GM12878 (cell line): ENCODE results near the gene CSNK1G3. TPM values are rescaled to one million over a fixed set of nuclear protein-coding genes. Genes with fewer than 3 reads are reported as not detected.

Experiments used
- ATAC-seq: fragments of 200-7000 bp; cut with Tn5 transposase; 3 replicates; pipeline ENCODE4 v1.9.1; 2020; ENCODE audit warnings: mild to moderate bottlenecking, moderate library complexity
- BruUV-seq: library from RNA; stranded (reverse); fragments of 400-500 nt; replicated peaks from 2 replicates; lab custom pipeline; 2021; lab: Mats Ljungman, UMichigan
- CTCF ChIA-PET: fragments of 300-600 bp; sonication (Branson Sonifier 250); formaldehyde crosslinking; extraction: SDS; loops from one replicate; lab custom pipeline; 2021; ENCODE audit warnings: inconsistent platforms; lab: Yijun Ruan, JAX
- POLR2A ChIA-PET: fragments of 350-600 bp; formaldehyde crosslinking; extraction: SDS; loops from one replicate; lab custom pipeline; 2021; ENCODE audit warnings: inconsistent platforms; lab: Charles Lee
- RAD21 ChIA-PET: fragments of 300-600 bp; sonication (Branson Sonifier 250); formaldehyde crosslinking; loops from one replicate; lab custom pipeline; 2023; ENCODE audit warnings: antibody characterized with exemption; ENCODE audit not compliant: unreplicated experiment; lab: Charles Lee
- SMC1A ChIA-PET: fragments of 300-600 bp; sonication (Branson Sonifier 250); formaldehyde crosslinking; loops from one replicate; lab custom pipeline; 2023; ENCODE audit not compliant: unreplicated experiment, uncharacterized antibody; lab: Charles Lee
- DNase-seq: peaks from one replicate; pipeline ENCODE4 v3.0.0-alpha.2; 2011; ENCODE audit warnings: low read depth, low spot score
- FAIRE-seq: peaks from 3 replicates; lab custom pipeline; 2011; peaks lifted over from hg19 to GRCh38; lab: Jason Lieb, UNC
- H2AFZ ChIP-seq: 2 replicates; pipeline ENCODE4 v1.6.0; 2011; ENCODE audit warnings: low read depth, low read length, control low read depth; ENCODE audit not compliant: control insufficient read depth
- H3K27ac ChIP-seq: 2 replicates; pipeline ENCODE4 v1.5.1; 2011; ENCODE audit warnings: control low read depth; ENCODE audit not compliant: control insufficient read depth, insufficient read depth
- H3K27me3 ChIP-seq, 2 experiments: replicated peaks in 1 of 2; 2 replicates each; pipeline versions ENCODE4 v1.6.0 to v1.6.1; 2011; ENCODE audit warnings: low read length in 1 of 2; ENCODE audit not compliant: control insufficient read depth in 2 of 2, insufficient read depth in 2 of 2
- H3K36me3 ChIP-seq, 2 experiments: 2 replicates each; pipeline ENCODE4 v1.5.1; 2011; ENCODE audit warnings: low read length in 1 of 2; ENCODE audit not compliant: control insufficient read depth in 2 of 2, insufficient read depth in 2 of 2
- H3K4me1 ChIP-seq: 2 replicates; pipeline ENCODE4 v1.6.1; 2011; ENCODE audit warnings: mild to moderate bottlenecking, low read length, moderate library complexity, mixed read lengths; ENCODE audit not compliant: control insufficient read depth, insufficient read depth
- H3K4me2 ChIP-seq: 2 replicates; pipeline ENCODE4 v1.6.0; 2011; ENCODE audit warnings: control low read depth; ENCODE audit not compliant: control insufficient read depth, insufficient read depth
- H3K4me3 ChIP-seq: fragments of 200-600 bp; sonication (generic); 2 replicates; pipeline ENCODE4 v1.5.1; 2016
- H3K79me2 ChIP-seq: 2 replicates; pipeline ENCODE4 v1.6.0; 2011; ENCODE audit warnings: low read length; ENCODE audit not compliant: control insufficient read depth, insufficient read depth
- H3K9ac ChIP-seq: 2 replicates; pipeline ENCODE4 v1.8.0; 2011; ENCODE audit warnings: low read length, control low read depth, mixed read lengths; ENCODE audit not compliant: control insufficient read depth, insufficient read depth
- H3K9me3 ChIP-seq: replicated peaks from 3 replicates; pipeline ENCODE4 v1.5.1; 2011; ENCODE audit warnings: mild to moderate bottlenecking, low read length; ENCODE audit not compliant: control insufficient read depth, insufficient read depth
- H4K20me1 ChIP-seq: 2 replicates; pipeline ENCODE4 v1.6.0; 2011; ENCODE audit not compliant: control insufficient read depth, insufficient read depth
- ASH2L ChIP-seq: fragments of 300-600, 200-600 bp; sonication (generic); IDR thresholded peaks from 2 replicates; pipeline ENCODE4 v1.6.1; 2017; ENCODE audit warnings: low read depth, mild to moderate bottlenecking, borderline replicate concordance
- KDM1A ChIP-seq: fragments of 200-600 bp; sonication (generic); IDR thresholded peaks from 2 replicates; pipeline ENCODE4 v1.6.1; 2016; ENCODE audit warnings: borderline replicate concordance
- MYB ChIP-seq: fragments of 150-350 bp; IDR thresholded peaks from 2 replicates; pipeline ENCODE4 v1.6.1; 2014; ENCODE audit warnings: mild to moderate bottlenecking, low read depth, low read length, borderline replicate concordance
- NR2F1 ChIP-seq: fragments of 450-650 bp; conservative IDR thresholded peaks from 2 replicates; pipeline ENCODE4 v1.6.1; 2017; ENCODE audit warnings: mild to moderate bottlenecking
- PBX3 ChIP-seq: IDR thresholded peaks from 2 replicates; pipeline ENCODE4 v1.6.1; 2011; ENCODE audit warnings: mild to moderate bottlenecking, low read depth, low read length, moderate library complexity; ENCODE audit not compliant: insufficient replicate concordance
- PKNOX1 ChIP-seq: fragments of 450-650 bp; IDR thresholded peaks from 2 replicates; pipeline ENCODE4 v1.6.1; 2016; ENCODE audit warnings: mild to moderate bottlenecking
- SMAD1 ChIP-seq: fragments of 450-650 bp; IDR thresholded peaks from 2 replicates; pipeline ENCODE4 v1.6.1; 2018; ENCODE audit warnings: mild to moderate bottlenecking, low read depth; ENCODE audit not compliant: partially characterized antibody
- ZNF207 ChIP-seq: fragments of 450-650 bp; IDR thresholded peaks from 2 replicates; pipeline ENCODE4 v1.6.1; 2014; ENCODE audit warnings: antibody characterized with exemption, mild to moderate bottlenecking, borderline replicate concordance
- WGBS: methylation state at CpG from one replicate; pipeline ENCODE4 v1.1.6; 2016; ENCODE audit warnings: low lambda C conversion rate; ENCODE audit not compliant: insufficient replicate concordance, insufficient coverage; ENCODE audit errors: missing lambda C conversion rate; 5-methylcytosine and 5-hydroxymethylcytosine counted together
- in situ Hi-C: fragments of 300-500 bp; cut with MboI; formaldehyde crosslinking; loops from 9 replicates; pipeline ENCODE4 v1.14.3; 2018; ENCODE audit warnings: mixed read lengths
- intact Hi-C: fragments of 100-400 bp; cut with micrococcal nuclease; formaldehyde crosslinking; loops from one replicate; pipeline ENCODE4 v1.14.2; 2022; ENCODE audit not compliant: unreplicated experiment
- polyA plus RNA-seq, 11 experiments: library from polyadenylated mRNA; depleted of rRNA in 4 of 11; unstranded in 6 of 11; stranded (reverse) in 5 of 11; fragments of >200 nt; fragmentation: Nextera tagmentation in 4 of 11; fragmentation: Illumina TruSeq in 1 of 11; extraction: Ambion mirVana in 4 of 11; extraction: Trizol in 1 of 11; gene quantifications; 1 replicate in 1 of 11; 2 replicates in 10 of 11; pipeline versions ENCODE4 v1.2.1 to v1.2.3, GENCODE V29; 2011 to 2016; ENCODE audit warnings: inconsistent platforms in 2 of 11, missing spikeins in 2 of 11, low read depth in 1 of 11
- total RNA-seq, 4 experiments: library from RNA; depleted of rRNA in 3 of 4; stranded (reverse); fragments of >200 nt in 3 of 4; fragmentation: Illumina TruSeq in 1 of 4; extraction: Trizol in 1 of 4; gene quantifications; 2 replicates each; pipeline versions ENCODE4 v1.2.1 to v1.2.3, GENCODE V29; 2013 to 2021
- TF ChIP-seq, protein P1 (sequence below): fragments of 450-650 bp; IDR thresholded peaks from 2 replicates; pipeline ENCODE4 v1.6.1; 2014; ENCODE audit warnings: mild to moderate bottlenecking

CSNK1G3 gene
- total and polyA plus RNA-seq, 10 of the 15 experiments (the other 5 are each of a cell fraction or from before 2014, with no cell fraction given) = 7.4 to 24.1 (median 17.9) TPM

GRCh38 chr5:123528878-123529277, 16.9 kb downstream of the CSNK1G3 start:
- 100% methylated on average over 4 of the region's 4 CpGs for WGBS
- H2AFZ ChIP-seq = no peak overlapping the region
- ATAC-seq (no peak), DNase-seq (no peak), FAIRE-seq (no peak)
- ChIA-PET POLR2A (interaction anchor here (2.1 kb wide), 1 partner anchor 17 kb away, joined by 5 read pairs; the partner anchor contains the start of gene CSNK1G3), SMC1A (interaction anchor here (1.0 to 2.2 kb wide), 7 partner anchors 8 to 113 kb away, joined by 3 to 10 read pairs (median 5); partner anchors contain the start of gene CEP120), RAD21 (interaction anchor here (5.2 kb wide), 1 partner anchor 14 kb away, joined by 23 read pairs; no protein-coding TSS in a partner anchor), CTCF (interaction anchor here (1.0 to 1.4 kb wide), 4 partner anchors 13 to 106 kb away, joined by 3 read pairs; partner anchors contain the start of gene CEP120)
- BruUV-seq = no TSS peak
- in situ Hi-C loops = no loop called here
- H3K9me3 ChIP-seq = peaks cover 2% of the 10 kb centered on the region; the same call in 2 of the 3 replicates
- H3K4me1 ChIP-seq = peaks cover 11% of the 10 kb centered on the region
- H3K4me2 ChIP-seq = no peak overlapping the region
- intact Hi-C loops = no loop called here
- H3K9ac ChIP-seq = no peak overlapping the region
- H3K79me2 ChIP-seq = peaks cover 49% of the 10 kb centered on the region
- no peak overlapping the region for H3K4me3 ChIP-seq
- no peaks in the 10 kb centered on the region for H3K36me3 ChIP-seq
- TF ChIP-seq ASH2L (no peak), PBX3 (no peak)
- no peaks in the 10 kb centered on the region for H4K20me1 ChIP-seq
- no peaks in the 10 kb centered on the region for H3K27me3 ChIP-seq
- no peak overlapping the region for H3K27ac ChIP-seq

DNA sequence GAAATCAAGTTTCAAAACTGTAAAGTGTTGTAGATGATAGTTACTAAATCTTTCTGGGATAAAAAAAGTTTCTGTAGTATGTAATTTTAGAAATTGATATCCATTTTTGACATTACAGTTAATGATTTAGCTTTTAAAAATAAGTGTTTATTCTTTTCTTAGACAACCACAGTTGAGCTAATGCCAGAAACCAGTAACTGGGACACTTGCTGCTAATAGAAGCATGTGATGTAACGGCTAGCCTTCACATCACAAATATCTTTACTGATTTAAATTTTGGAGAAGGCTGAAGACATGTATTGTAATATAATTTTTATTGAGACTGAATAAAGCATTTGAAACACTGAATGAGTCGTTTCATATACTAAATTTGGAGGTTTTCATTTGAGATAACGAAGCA, 18.8 kb downstream of the CSNK1G3 start:
- Histone ChIP-seq H3K27me3 (no peaks in the 10 kb centered on the region), H3K79me2 (peaks cover 37% of the 10 kb centered on the region), H3K36me3 (no peaks in the 10 kb centered on the region), H3K27ac (no peak overlapping the region), H3K9ac (no peak overlapping the region), H3K4me1 (peaks cover 6% of the 10 kb centered on the region; the same call in 1 of the 2 replicates), H3K4me2 (no peak overlapping the region), H3K4me3 (no peak overlapping the region), H3K9me3 (peaks cover 3% of the 10 kb centered on the region; the same call in 2 of the 3 replicates), H2AFZ (no peak overlapping the region), H4K20me1 (no peaks in the 10 kb centered on the region)
- 96% methylated on average over 3 of the region's 3 CpGs for WGBS
- FAIRE-seq = no peak
- ChIA-PET CTCF (interaction anchor here (0.6 to 2.5 kb wide), 5 partner anchors 12 to 140 kb away, joined by 3 to 8 read pairs (median 4); partner anchors contain the start of gene CEP120), SMC1A (interaction anchor here (0.9 to 2.3 kb wide), 9 partner anchors 9 to 112 kb away, joined by 3 to 18 read pairs (median 5); partner anchors contain the start of genes CEP120 and CSNK1G3), POLR2A (interaction anchor here (2.1 kb wide), 1 partner anchor 19 kb away, joined by 5 read pairs; the partner anchor contains the start of gene CSNK1G3), RAD21 (interaction anchor here (1.0 to 5.2 kb wide), 3 partner anchors 12 to 107 kb away, joined by 3 to 23 read pairs (median 3); partner anchors contain the start of gene CEP120)
- no peak for DNase-seq
- BruUV-seq = no TSS peak
- in situ Hi-C loops = no loop called here
- no peak for ATAC-seq
- intact Hi-C loops = no loop called here
- TF ChIP-seq, protein P1, sequence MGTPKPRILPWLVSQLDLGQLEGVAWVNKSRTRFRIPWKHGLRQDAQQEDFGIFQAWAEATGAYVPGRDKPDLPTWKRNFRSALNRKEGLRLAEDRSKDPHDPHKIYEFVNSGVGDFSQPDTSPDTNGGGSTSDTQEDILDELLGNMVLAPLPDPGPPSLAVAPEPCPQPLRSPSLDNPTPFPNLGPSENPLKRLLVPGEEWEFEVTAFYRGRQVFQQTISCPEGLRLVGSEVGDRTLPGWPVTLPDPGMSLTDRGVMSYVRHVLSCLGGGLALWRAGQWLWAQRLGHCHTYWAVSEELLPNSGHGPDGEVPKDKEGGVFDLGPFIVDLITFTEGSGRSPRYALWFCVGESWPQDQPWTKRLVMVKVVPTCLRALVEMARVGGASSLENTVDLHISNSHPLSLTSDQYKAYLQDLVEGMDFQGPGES = no peak
- TF ChIP-seq MYB (no peak), SMAD1 (no peak), PKNOX1 (no peak), KDM1A (no peak), NR2F1 (no peak), ZNF207 (no peak)
